Fibroblast of lung (primary cell): ENCODE results near the gene IL1RAP.

ENCODE experiments used
- EZH2 ChIP-seq: IDR thresholded peaks from 2 replicates; pipeline ENCODE4 v1.5.1; 2012; ENCODE audit warnings: low read length, control low read depth, mild to moderate bottlenecking; ENCODE audit errors: missing control alignments
- TF ChIP-seq, protein P1 (sequence below), 2 donors: IDR thresholded peaks in 1 of 2; conservative IDR thresholded peaks in 1 of 2; 1 replicate in 1 of 2; 2 replicates in 1 of 2; pipeline ENCODE4 v1.5.1; 2011 to 2012; ENCODE audit warnings: low read length in 2 of 2, control low read depth in 1 of 2, inconsistent platforms in 1 of 2, low read depth in 1 of 2, mild to moderate bottlenecking in 1 of 2

DNA sequence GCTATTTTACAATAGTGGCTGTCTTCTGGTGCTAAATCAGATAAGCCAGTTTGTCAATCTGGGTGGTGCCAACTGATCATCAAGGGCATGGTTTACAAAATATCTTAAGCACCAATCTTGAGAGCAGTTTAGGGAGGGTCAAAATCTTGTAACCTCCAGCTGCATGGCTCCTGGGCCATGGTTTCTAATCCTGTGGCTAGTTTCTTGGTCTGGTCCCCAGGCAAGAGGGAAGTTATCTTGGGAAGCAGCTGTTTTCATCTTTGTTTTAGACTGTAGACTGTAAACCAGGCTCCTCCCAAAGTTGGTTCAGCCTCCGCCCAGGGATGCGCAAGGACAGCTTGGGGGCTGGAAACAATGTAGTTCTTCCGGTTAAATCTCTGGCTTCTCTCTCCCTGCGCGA, 166.8 kb downstream of the IL1RAP start:
- TF ChIP-seq, protein P1, sequence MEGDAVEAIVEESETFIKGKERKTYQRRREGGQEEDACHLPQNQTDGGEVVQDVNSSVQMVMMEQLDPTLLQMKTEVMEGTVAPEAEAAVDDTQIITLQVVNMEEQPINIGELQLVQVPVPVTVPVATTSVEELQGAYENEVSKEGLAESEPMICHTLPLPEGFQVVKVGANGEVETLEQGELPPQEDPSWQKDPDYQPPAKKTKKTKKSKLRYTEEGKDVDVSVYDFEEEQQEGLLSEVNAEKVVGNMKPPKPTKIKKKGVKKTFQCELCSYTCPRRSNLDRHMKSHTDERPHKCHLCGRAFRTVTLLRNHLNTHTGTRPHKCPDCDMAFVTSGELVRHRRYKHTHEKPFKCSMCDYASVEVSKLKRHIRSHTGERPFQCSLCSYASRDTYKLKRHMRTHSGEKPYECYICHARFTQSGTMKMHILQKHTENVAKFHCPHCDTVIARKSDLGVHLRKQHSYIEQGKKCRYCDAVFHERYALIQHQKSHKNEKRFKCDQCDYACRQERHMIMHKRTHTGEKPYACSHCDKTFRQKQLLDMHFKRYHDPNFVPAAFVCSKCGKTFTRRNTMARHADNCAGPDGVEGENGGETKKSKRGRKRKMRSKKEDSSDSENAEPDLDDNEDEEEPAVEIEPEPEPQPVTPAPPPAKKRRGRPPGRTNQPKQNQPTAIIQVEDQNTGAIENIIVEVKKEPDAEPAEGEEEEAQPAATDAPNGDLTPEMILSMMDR (conservative IDR thresholded peaks at IDR 0.05 in 1 of 2, IDR thresholded peaks at IDR 0.05 in 1 of 2; ENCODE audit: low read depth in 1 of 2, low read length in 2 of 2): no peak
- TF ChIP-seq EZH2: no peak
